Measurements from ENCODE around the gene CDH16.

CDH16 gene

GRCh38 chr16:66961065-66961744, 42.5 kb upstream of the CDH16 start, which contains the start of gene CES3 (continued):
- TF ChIP-seq ZBTB11 (tag by site-specific recombination; conservative IDR thresholded peaks at IDR 0.05; ENCODE audit: low read depth) (0 out of 2 replicates have a peak, but pooled peaks have one; percentile 8), ZNF140 (tag by site-specific recombination; IDR thresholded peaks at IDR 0.05) (no peak), KLF8 (tag by site-specific recombination; IDR thresholded peaks at IDR 0.05) (no peak), ZNF302 (tag by site-specific recombination; IDR thresholded peaks at IDR 0.05; ENCODE audit: low read depth) (no peak), BCL6B (tag by site-specific recombination; IDR thresholded peaks at IDR 0.05) (no peak), ZNF837 (tag by site-specific recombination; IDR thresholded peaks at IDR 0.05) (no peak), REST (tag by site-specific recombination; IDR thresholded peaks at IDR 0.05) (peak; percentile 55; the same call in 1 of the 2 replicates), ZFP37 (tag by site-specific recombination; IDR thresholded peaks at IDR 0.05) (0 out of 2 replicates have a peak, but pooled peaks have one; percentile 26), ZNF280C (tag by site-specific recombination; IDR thresholded peaks at IDR 0.05) (no peak), ZNF621 (tag by site-specific recombination; IDR thresholded peaks at IDR 0.05) (no peak), GLI2 (tag by site-specific recombination; IDR thresholded peaks at IDR 0.05; ENCODE audit: borderline replicate concordance, low read depth) (no peak), ZNF549 (tag by site-specific recombination; IDR thresholded peaks at IDR 0.05) (no peak), ZSCAN16 (tag by site-specific recombination; IDR thresholded peaks at IDR 0.05) (no peak), ZNF580 (tag by site-specific recombination; IDR thresholded peaks at IDR 0.05) (no peak), ZFP41 (tag by site-specific recombination; IDR thresholded peaks at IDR 0.05; ENCODE audit: borderline replicate concordance) (no peak), ZNF223 (tag by site-specific recombination; IDR thresholded peaks at IDR 0.05) (no peak), KLF9 (tag by site-specific recombination; IDR thresholded peaks at IDR 0.05; ENCODE audit: low read depth) (no peak), ZBTB26 (tag by site-specific recombination; optimal IDR thresholded peaks at IDR 0.05) (no peak), ZNF157 (tag by site-specific recombination; IDR thresholded peaks at IDR 0.05) (no peak), ZNF138 (tag by site-specific recombination; IDR thresholded peaks at IDR 0.05; ENCODE audit: borderline replicate concordance) (no peak), ZNF433 (tag by site-specific recombination; IDR thresholded peaks at IDR 0.05; ENCODE audit: low read depth) (no peak), ZNF169 (tag by site-specific recombination; IDR thresholded peaks at IDR 0.05) (no peak), ZNF707 (tag by site-specific recombination; IDR thresholded peaks at IDR 0.05) (no peak), ZSCAN23 (tag by site-specific recombination; IDR thresholded peaks at IDR 0.05) (no peak), SP3 (tag by site-specific recombination; IDR thresholded peaks at IDR 0.05) (no peak), ZNF513 (tag by site-specific recombination; IDR thresholded peaks at IDR 0.05) (no peak)

Measured in HEK293 (cell line).